IMR-90 (cell line): ENCODE data around the gene LINC01488. TPM values are rescaled to one million over a fixed set of nuclear protein-coding genes. Genes with fewer than 3 reads are reported as not detected.

Experiments
- ATAC-seq: fragments of 200-7000 bp; cut with Tn5 transposase; 2 replicates; pipeline ENCODE4 v1.9.1; 2020; ENCODE audit warnings: low read depth, mild to moderate bottlenecking, moderate library complexity
- BruUV-seq: library from RNA; stranded (reverse); fragments of 400-500 nt; replicated peaks from 2 replicates; lab custom pipeline; 2021; lab: Mats Ljungman, UMichigan
- CTCF ChIA-PET: fragments of 300-600 bp; formaldehyde crosslinking; extraction: SDS; loops from one replicate; lab custom pipeline; 2021; ENCODE audit warnings: antibody characterized with exemption; lab: Yijun Ruan, JAX
- POLR2A ChIA-PET: fragments of 300-600 bp; sonication (Branson Sonifier 250); formaldehyde crosslinking; loops from one replicate; lab custom pipeline; 2022; ENCODE audit warnings: antibody characterized with exemption; ENCODE audit not compliant: unreplicated experiment; lab: Charles Lee
- DNase-seq: peaks from one replicate; pipeline ENCODE4 v3.0.0; 2013
- H2AFZ ChIP-seq: replicated peaks from 2 replicates; pipeline ENCODE3; 2013; ENCODE audit warnings: low read length, mild to moderate bottlenecking; ENCODE audit not compliant: poor library complexity
- H2AK5ac ChIP-seq: 2 replicates; pipeline ENCODE4 v1.6.1; 2013; ENCODE audit warnings: low read depth, low read length, inconsistent platforms
- H2AK9ac ChIP-seq: replicated peaks from 2 replicates; pipeline ENCODE3; 2013; ENCODE audit warnings: mild to moderate bottlenecking, low read depth, low read length, moderate library complexity; ENCODE audit not compliant: poor library complexity
- H2BK120ac ChIP-seq: 2 replicates; pipeline ENCODE4 v1.6.1; 2013; ENCODE audit warnings: low read depth, low read length, inconsistent platforms
- H2BK15ac ChIP-seq: 3 replicates; pipeline ENCODE4 v1.6.1; 2013; ENCODE audit warnings: low read depth, low read length, inconsistent platforms
- H2BK20ac ChIP-seq: 2 replicates; pipeline ENCODE4 v1.6.1; 2013; ENCODE audit warnings: low read depth, mild to moderate bottlenecking, inconsistent platforms, low read length, moderate library complexity
- H2BK5ac ChIP-seq: 2 replicates; pipeline ENCODE4 v1.6.1; 2013; ENCODE audit warnings: mild to moderate bottlenecking, low read depth, low read length, inconsistent platforms; ENCODE audit not compliant: poor library complexity, severe bottlenecking
- H3K14ac ChIP-seq: replicated peaks from 2 replicates; pipeline ENCODE4 v1.6.1; 2013; ENCODE audit warnings: low read depth, low read length, inconsistent platforms
- H3K18ac ChIP-seq: 2 replicates; pipeline ENCODE4 v1.6.1; 2013; ENCODE audit warnings: low read depth, low read length, control low read depth
- H3K23ac ChIP-seq: 2 replicates; pipeline ENCODE4 v1.6.1; 2013; ENCODE audit warnings: low read depth, low read length, inconsistent platforms
- H3K27ac ChIP-seq: 2 replicates; pipeline ENCODE4 v1.5.1; 2013; ENCODE audit warnings: mild to moderate bottlenecking, control low read depth, low read length; ENCODE audit not compliant: insufficient read depth
- H3K27me3 ChIP-seq: 2 replicates; pipeline ENCODE4 v1.6.1; 2013; ENCODE audit warnings: low read length; ENCODE audit not compliant: control insufficient read depth, insufficient read depth
- H3K36me3 ChIP-seq: 2 replicates; pipeline ENCODE4 v1.6.1; 2013; ENCODE audit warnings: low read length, mixed read lengths; ENCODE audit not compliant: control insufficient read depth, insufficient read depth
- H3K4ac ChIP-seq: 2 replicates; pipeline ENCODE4 v1.6.1; 2013; ENCODE audit warnings: low read depth, low read length, inconsistent platforms
- H3K4me1 ChIP-seq: 2 replicates; pipeline ENCODE4 v1.6.1; 2013; ENCODE audit warnings: low read length, mixed read lengths; ENCODE audit not compliant: control insufficient read depth, insufficient read depth
- H3K4me2 ChIP-seq: 2 replicates; pipeline ENCODE4 v1.6.1; 2013; ENCODE audit warnings: low read depth, mild to moderate bottlenecking, control low read depth, low read length, moderate library complexity
- H3K4me3 ChIP-seq: 2 replicates; pipeline ENCODE4 v1.5.1; 2013; ENCODE audit warnings: low read depth, mild to moderate bottlenecking, control low read depth, low read length, moderate library complexity; ENCODE audit not compliant: insufficient read depth
- H3K56ac ChIP-seq: 2 replicates; pipeline ENCODE4 v1.6.1; 2013; ENCODE audit warnings: low read length, inconsistent platforms; ENCODE audit not compliant: insufficient read depth; ENCODE audit errors: extremely low read depth
- H3K79me1 ChIP-seq, 2 experiments: 2 replicates each; pipeline ENCODE4 v1.6.1; 2013; ENCODE audit warnings: low read length in 2 of 2, inconsistent platforms in 1 of 2, low read depth in 1 of 2
- H3K9ac ChIP-seq: 2 replicates; pipeline ENCODE4 v1.6.1; 2013; ENCODE audit warnings: low read depth, low read length, control low read depth
- H3K9me1 ChIP-seq: 2 replicates; pipeline ENCODE4 v1.6.1; 2013; ENCODE audit warnings: low read length, inconsistent platforms; ENCODE audit not compliant: insufficient read depth
- H3K9me3 ChIP-seq: 2 replicates; pipeline ENCODE4 v1.6.1; 2013; ENCODE audit warnings: low read length; ENCODE audit not compliant: control insufficient read depth, insufficient read depth
- H4K20me1 ChIP-seq: 2 replicates; pipeline ENCODE4 v1.6.1; 2013; ENCODE audit warnings: low read length, inconsistent platforms; ENCODE audit not compliant: insufficient read depth
- H4K5ac ChIP-seq: 2 replicates; pipeline ENCODE4 v1.6.1; 2013; ENCODE audit warnings: mild to moderate bottlenecking, low read depth, low read length, control low read depth
- H4K8ac ChIP-seq, 2 experiments: 2 replicates each; pipeline ENCODE4 v1.6.1; 2013; ENCODE audit warnings: low read depth in 2 of 2, low read length in 2 of 2, control low read depth in 1 of 2, inconsistent platforms in 1 of 2
- H4K91ac ChIP-seq: 2 replicates; pipeline ENCODE4 v1.6.1; 2013; ENCODE audit warnings: low read depth, low read length, inconsistent platforms; ENCODE audit not compliant: insufficient read depth
- BHLHE40 ChIP-seq: fragments of 150-350 bp; IDR thresholded peaks from 2 replicates; pipeline ENCODE4 v1.6.1; 2016; ENCODE audit warnings: mild to moderate bottlenecking, low read depth, low read length
- CEBPB ChIP-seq: IDR thresholded peaks from 2 replicates; pipeline ENCODE4 v1.6.1; 2012; ENCODE audit warnings: low read depth, low read length, improper control_type of control experiment
- CHD1 ChIP-seq: IDR thresholded peaks from 2 replicates; pipeline ENCODE4 v1.6.1; 2012; ENCODE audit warnings: low read depth, low read length, improper control_type of control experiment
- FOS ChIP-seq: fragments of 150-350 bp; IDR thresholded peaks from 2 replicates; pipeline ENCODE4 v1.6.1; 2016; ENCODE audit warnings: low read depth, low read length
- MAZ ChIP-seq: IDR thresholded peaks from 2 replicates; pipeline ENCODE4 v1.6.1; 2012; ENCODE audit warnings: low read depth, mild to moderate bottlenecking, low read length, improper control_type of control experiment, moderate library complexity, borderline replicate concordance
- MXI1 ChIP-seq: IDR thresholded peaks from 2 replicates; pipeline ENCODE4 v1.6.1; 2012; ENCODE audit warnings: low read depth, mild to moderate bottlenecking, low read length, moderate library complexity, borderline replicate concordance
- NFE2L2 ChIP-seq: fragments of 150-350 bp; IDR thresholded peaks from 2 replicates; pipeline ENCODE4 v1.6.1; 2016; ENCODE audit warnings: low read depth, mild to moderate bottlenecking, low read length
- RAD21 ChIP-seq: IDR thresholded peaks from 2 replicates; pipeline ENCODE4 v1.6.1; 2012; ENCODE audit warnings: low read length, improper control_type of control experiment
- RCOR1 ChIP-seq: IDR thresholded peaks from 2 replicates; pipeline ENCODE4 v1.6.1; 2012; ENCODE audit warnings: mild to moderate bottlenecking, low read length, improper control_type of control experiment; ENCODE audit not compliant: insufficient replicate concordance
- SMC3 ChIP-seq: fragments of 150-350 bp; IDR thresholded peaks from 2 replicates; pipeline ENCODE4 v1.6.1; 2016; ENCODE audit warnings: low read depth, mild to moderate bottlenecking, antibody characterized with exemption, low read length, moderate library complexity
- WGBS, 2 experiments: methylation state at CpG; one replicate each; pipeline versions ENCODE4 v1.1.5 to v1.1.7; 2013; ENCODE audit warnings: missing lambda C conversion rate in 2 of 2; ENCODE audit not compliant: insufficient read length in 1 of 2; ENCODE audit errors: extremely low coverage in 2 of 2; 5-methylcytosine and 5-hydroxymethylcytosine counted together
- dilution Hi-C: fragments of 300-500 bp; cut with HindIII; formaldehyde crosslinking; loops from one replicate; pipeline ENCODE4 v1.14.3; 2018; ENCODE audit warnings: low sequenced_read_pairs; ENCODE audit not compliant: unreplicated experiment
- in situ Hi-C: fragments of 300-500 bp; cut with MboI; formaldehyde crosslinking; loops from 3 replicates; pipeline ENCODE4 v1.14.3; 2019; ENCODE audit warnings: low sequenced_read_pairs, inconsistent platforms, mixed read lengths
- intact Hi-C: fragments of 100-400 bp; cut with micrococcal nuclease; formaldehyde crosslinking; loops from 2 replicates; pipeline ENCODE4 v1.10.0; 2022
- polyA plus RNA-seq, 3 experiments: library from polyadenylated mRNA; depleted of rRNA; stranded (reverse); fragments of >200 nt; gene quantifications; 2 replicates each; pipeline ENCODE4 v1.2.3, GENCODE V29; 2012; ENCODE audit warnings: low replicate concordance in 1 of 3
- total RNA-seq: library from RNA; depleted of rRNA; stranded (reverse); fragments of >200 nt; gene quantifications from 2 replicates; pipeline ENCODE4 v1.2.3, GENCODE V29; 2012
- TF ChIP-seq, protein P1 (sequence below): fragments of 150-350 bp; IDR thresholded peaks from 2 replicates; pipeline ENCODE4 v1.6.1; 2016; ENCODE audit warnings: low read depth, mild to moderate bottlenecking, low read length, moderate library complexity, borderline replicate concordance
- TF ChIP-seq, protein P2 (sequence below): fragments of 150-350 bp; IDR thresholded peaks from 2 replicates; pipeline ENCODE4 v1.6.1; 2017; ENCODE audit warnings: mild to moderate bottlenecking, antibody characterized with exemption, low read length, low read depth
- TF ChIP-seq, protein P3 (sequence below): conservative IDR thresholded peaks from 2 replicates; pipeline ENCODE4 v1.5.1; 2012; ENCODE audit warnings: mild to moderate bottlenecking, low read depth, low read length, improper control_type of control experiment

Gene LINC01488
- total and polyA plus RNA-seq, 2 of the 4 experiments (the other 2 are of a cell fraction), result not detected

DNA sequence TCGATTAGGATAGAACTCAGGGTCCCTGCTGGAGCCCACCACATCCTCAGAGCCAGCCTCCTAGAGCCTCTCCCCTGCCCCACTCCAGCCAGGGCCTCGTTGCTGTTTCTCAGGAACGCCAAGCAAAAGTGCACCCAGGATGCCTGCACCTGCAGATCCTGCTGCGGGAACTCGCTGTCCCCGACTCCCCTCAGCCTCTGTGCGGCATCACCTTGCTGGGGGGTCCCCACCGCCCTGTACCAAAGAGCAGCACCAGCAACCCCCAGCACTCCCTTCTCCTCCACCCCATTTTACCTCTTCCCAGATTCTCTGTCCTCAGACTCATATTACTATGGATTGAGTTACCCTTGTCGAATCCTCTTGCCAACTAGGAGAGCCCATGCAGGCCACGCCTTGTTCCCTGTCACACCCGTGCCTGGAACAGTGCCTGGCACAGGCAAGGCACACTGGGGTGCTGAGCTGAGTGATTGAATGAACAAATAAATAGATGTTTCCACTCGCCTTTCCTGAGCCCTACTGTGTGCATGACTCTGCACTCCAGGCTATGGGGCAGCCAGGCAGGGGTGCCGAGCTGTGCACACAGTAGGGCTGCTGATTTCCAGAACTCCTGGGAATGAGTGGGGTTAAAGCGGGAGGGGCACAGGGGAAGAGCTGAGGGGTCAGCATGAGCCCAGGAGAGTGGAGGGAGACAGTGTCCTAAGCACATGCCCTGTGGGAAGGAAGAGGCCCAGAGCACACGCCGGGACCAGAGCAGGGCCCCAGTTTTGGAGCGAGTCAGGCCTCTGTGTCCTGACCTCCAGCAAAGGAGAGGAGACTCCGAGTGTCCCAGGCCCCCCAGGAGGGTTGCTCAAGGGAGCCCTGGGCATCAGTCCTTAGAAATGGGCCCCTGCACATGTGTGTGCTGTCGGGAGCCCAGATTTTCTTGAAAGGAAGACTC lies 44.3 kb downstream of the LINC01488 start:
- BruUV-seq, result no TSS peak
- no peak overlapping the region for H3K56ac ChIP-seq
- H4K20me1 ChIP-seq, result no peaks in the 10 kb centered on the region
- H3K27ac ChIP-seq, result no peak overlapping the region
- H3K4me3 ChIP-seq, result no peak overlapping the region
- no peak for DNase-seq
- no peaks in the 10 kb centered on the region for H3K9me3 ChIP-seq
- peak overlapping the region; percentile 23; the same call in 1 of the 2 replicates for H2AK5ac ChIP-seq
- H3K23ac ChIP-seq, result no peak overlapping the region
- no peak overlapping the region for H4K91ac ChIP-seq
- no peak overlapping the region for H3K4me2 ChIP-seq
- no peak overlapping the region; the same call in 1 of the 2 replicates for H2BK120ac ChIP-seq
- no peak for ATAC-seq
- ChIA-PET POLR2A (no interaction called here), CTCF (interaction anchor here (0.5 kb wide), 1 partner anchor 377 kb away, joined by 3 read pairs; no protein-coding TSS in a partner anchor)
- H2AK9ac ChIP-seq, result no peak overlapping the region
- no peak overlapping the region for H4K5ac ChIP-seq
- peaks cover 5% of the 10 kb centered on the region; the same call in 1 of the 2 replicates for H3K27me3 ChIP-seq
- intact Hi-C loops (no loop called here), dilution Hi-C loops (no loop called here), in situ Hi-C loops (no loop called here)
- peaks cover 8% of the 10 kb centered on the region for H3K4me1 ChIP-seq
- no peak overlapping the region for H2AFZ ChIP-seq
- H3K9me1 ChIP-seq, result no peaks in the 10 kb centered on the region
- no peak overlapping the region for H3K14ac ChIP-seq
- WGBS, 2 experiments, result 92% methylated on average over 11 of the region's 19 CpGs; no CpG with 5 or more reads in 1 of the 2 experiments
- no peak overlapping the region for H2BK15ac ChIP-seq
- no peak overlapping the region for H4K8ac ChIP-seq
- peak overlapping the region; percentile 26; the same call in 1 of the 2 replicates for H3K4ac ChIP-seq
- no peaks in the 10 kb centered on the region for H3K79me1 ChIP-seq
- no peak overlapping the region for H3K18ac ChIP-seq
- H3K36me3 ChIP-seq, result no peaks in the 10 kb centered on the region
- peak overlapping the region; percentile 18; the same call in 1 of the 2 replicates for H2BK20ac ChIP-seq
- no peak overlapping the region for H2BK5ac ChIP-seq
- no peak overlapping the region for H3K9ac ChIP-seq
- TF ChIP-seq NFE2L2 (no peak), RAD21 (no peak), SMC3 (no peak), FOS (no peak), MXI1 (no peak), MAZ (no peak), BHLHE40 (no peak), CEBPB (no peak), CHD1 (no peak), RCOR1 (no peak)
- TF ChIP-seq, protein P1, sequence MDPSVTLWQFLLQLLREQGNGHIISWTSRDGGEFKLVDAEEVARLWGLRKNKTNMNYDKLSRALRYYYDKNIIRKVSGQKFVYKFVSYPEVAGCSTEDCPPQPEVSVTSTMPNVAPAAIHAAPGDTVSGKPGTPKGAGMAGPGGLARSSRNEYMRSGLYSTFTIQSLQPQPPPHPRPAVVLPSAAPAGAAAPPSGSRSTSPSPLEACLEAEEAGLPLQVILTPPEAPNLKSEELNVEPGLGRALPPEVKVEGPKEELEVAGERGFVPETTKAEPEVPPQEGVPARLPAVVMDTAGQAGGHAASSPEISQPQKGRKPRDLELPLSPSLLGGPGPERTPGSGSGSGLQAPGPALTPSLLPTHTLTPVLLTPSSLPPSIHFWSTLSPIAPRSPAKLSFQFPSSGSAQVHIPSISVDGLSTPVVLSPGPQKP, result no peak
- TF ChIP-seq, protein P2, sequence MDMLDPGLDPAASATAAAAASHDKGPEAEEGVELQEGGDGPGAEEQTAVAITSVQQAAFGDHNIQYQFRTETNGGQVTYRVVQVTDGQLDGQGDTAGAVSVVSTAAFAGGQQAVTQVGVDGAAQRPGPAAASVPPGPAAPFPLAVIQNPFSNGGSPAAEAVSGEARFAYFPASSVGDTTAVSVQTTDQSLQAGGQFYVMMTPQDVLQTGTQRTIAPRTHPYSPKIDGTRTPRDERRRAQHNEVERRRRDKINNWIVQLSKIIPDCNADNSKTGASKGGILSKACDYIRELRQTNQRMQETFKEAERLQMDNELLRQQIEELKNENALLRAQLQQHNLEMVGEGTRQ, result no peak
- TF ChIP-seq, protein P3, sequence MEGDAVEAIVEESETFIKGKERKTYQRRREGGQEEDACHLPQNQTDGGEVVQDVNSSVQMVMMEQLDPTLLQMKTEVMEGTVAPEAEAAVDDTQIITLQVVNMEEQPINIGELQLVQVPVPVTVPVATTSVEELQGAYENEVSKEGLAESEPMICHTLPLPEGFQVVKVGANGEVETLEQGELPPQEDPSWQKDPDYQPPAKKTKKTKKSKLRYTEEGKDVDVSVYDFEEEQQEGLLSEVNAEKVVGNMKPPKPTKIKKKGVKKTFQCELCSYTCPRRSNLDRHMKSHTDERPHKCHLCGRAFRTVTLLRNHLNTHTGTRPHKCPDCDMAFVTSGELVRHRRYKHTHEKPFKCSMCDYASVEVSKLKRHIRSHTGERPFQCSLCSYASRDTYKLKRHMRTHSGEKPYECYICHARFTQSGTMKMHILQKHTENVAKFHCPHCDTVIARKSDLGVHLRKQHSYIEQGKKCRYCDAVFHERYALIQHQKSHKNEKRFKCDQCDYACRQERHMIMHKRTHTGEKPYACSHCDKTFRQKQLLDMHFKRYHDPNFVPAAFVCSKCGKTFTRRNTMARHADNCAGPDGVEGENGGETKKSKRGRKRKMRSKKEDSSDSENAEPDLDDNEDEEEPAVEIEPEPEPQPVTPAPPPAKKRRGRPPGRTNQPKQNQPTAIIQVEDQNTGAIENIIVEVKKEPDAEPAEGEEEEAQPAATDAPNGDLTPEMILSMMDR, result no peak
